Measurements from ENCODE around the gene AMOT. TPM values are rescaled to one million over a fixed set of nuclear protein-coding genes. Genes with fewer than 3 reads are reported as not detected.

AMOT gene
- total RNA-seq, 1 donor from 2014 or later, result 12.6 TPM

GRCh38 chrX:112841820-112842157 is 1.2 kb upstream of the AMOT start:
- FAIRE-seq, result no peak
- no peak for DNase-seq (ENCODE audit: low spot score in 2 of 2)

GRCh38 chrX:112841114-112841819 is 636 bp upstream of the AMOT start:
- FAIRE-seq (no peak), DNase-seq (ENCODE audit: low spot score in 2 of 2) (peak; percentile 77 to 78)

- DNase-seq (ENCODE audit: low spot score in 2 of 2) (no peak), FAIRE-seq (no peak)
Observed at GRCh38 chrX:112839856-112840255, 775 bp downstream of the AMOT start.

GRCh38 chrX:112837531-112837930 is 3.1 kb downstream of the AMOT start:
- no peak for FAIRE-seq

DNA sequence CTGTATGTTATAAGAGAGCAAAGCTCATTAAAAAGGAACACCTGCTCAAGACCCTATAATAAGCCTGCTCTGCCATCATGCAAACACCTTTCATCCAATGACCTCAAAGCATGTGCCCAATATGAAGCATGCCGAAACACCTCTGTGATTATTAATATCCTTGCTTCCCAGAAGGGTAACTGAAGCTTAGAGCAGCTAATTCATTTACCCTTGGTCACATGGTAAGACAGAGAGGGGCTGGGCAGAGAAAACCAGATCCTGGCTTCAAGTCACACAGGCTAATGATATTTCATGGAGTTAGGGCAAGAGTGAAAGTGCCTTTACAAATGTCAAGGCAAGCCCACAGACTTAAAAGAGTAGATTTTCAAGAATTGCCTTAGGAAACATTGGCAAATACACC is 5.6 kb downstream of the AMOT start:
- FAIRE-seq (no peak), DNase-seq (ENCODE audit: low spot score in 2 of 2) (no peak)

More at GRCh38 chrX:112837531-112837930, 3.1 kb downstream of the AMOT start:
- no peak for DNase-seq (ENCODE audit: low spot score in 2 of 2)

- FAIRE-seq (no peak), DNase-seq (ENCODE audit: low spot score in 2 of 2) (no peak)
Observed at GRCh38 chrX:112834031-112834845, 6.4 kb downstream of the AMOT start.

DNA sequence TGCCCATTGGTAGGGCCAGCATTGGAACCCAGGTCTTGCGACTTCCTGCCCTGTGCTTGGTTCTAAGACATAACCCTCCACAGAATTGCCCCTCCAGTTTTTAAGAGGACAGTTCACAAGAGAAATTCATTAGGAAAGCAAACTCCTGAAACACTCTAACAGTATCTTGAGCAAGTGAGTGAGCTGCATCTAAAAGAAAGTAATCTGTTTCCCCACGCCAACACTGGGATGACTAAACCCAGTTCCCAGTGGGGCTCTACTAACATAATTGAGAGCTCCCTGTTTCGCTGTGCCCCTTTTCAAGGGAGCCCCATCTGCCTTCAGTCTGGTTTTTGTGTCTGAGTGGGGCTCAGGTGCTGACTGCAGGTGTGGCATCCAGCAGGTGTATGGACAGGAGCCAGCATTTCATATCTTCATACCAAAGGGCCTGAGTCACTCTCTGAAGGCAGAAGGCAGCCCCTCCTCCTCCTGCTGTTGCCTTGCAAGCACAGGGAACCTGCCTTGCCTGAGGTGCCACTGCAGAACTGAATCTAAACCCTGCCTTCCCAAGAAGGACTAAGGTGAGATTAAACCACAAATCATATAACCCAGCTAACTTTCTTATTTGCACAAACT is 8.0 kb downstream of the AMOT start:
- DNase-seq (ENCODE audit: low spot score in 2 of 2) (no peak), FAIRE-seq (no peak)

DNA sequence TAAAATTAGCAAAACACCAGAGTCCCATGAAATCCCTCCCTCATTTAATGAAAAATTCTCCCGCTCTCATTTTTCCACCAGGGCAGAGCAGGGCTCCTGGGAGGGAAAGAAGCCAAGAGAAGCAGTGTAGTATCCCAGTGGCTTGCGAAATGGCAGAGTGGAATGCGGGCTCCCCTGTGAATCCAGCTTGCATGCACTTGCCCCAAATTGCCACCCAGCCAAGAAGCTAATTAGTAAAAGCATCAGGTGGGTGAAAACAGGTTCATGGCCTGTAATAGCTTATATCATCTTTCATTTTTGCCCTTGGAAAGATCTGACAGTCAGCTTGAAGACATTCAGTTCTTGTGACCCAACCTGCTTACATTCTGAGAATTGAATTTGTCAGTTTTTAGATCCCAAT is 10.1 kb downstream of the AMOT start:
- FAIRE-seq (no peak), DNase-seq (ENCODE audit: low spot score in 2 of 2) (no peak)

DNA sequence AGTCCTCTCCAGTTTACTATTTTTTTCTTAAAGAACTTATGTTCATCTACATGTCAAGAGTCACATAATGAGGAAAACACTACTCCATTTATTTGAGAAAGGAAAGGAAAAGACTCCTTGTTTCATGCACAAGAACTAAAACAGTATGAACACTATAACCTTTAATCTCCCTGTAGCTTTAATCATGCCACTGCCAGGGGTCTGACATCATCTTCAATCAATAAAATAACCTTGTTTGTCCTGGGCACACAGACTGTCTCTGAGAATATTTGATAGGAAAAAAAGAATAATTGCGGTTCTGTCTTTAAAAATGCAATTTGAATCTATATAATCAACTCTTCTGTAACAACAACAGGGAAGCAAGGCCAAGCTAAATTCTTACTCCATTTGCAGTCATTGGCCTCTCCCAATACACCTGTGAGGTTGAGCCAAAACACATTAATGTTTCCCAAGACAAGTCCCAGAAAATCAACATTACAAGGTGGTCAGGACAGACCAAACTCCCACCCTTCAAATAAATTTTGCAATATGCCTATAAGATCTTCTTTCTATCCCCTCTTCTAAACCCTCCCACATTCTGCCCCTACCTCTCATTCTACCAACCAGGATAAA is 13.2 kb downstream of the AMOT start:
- no peak for DNase-seq (ENCODE audit: low spot score in 2 of 2)
- FAIRE-seq, result no peak

- DNase-seq (ENCODE audit: low spot score in 2 of 2), result no peak
- no peak for FAIRE-seq
Observed at GRCh38 chrX:112826023-112826422, 14.6 kb downstream of the AMOT start.

GRCh38 chrX:112822892-112823291 is 17.7 kb downstream of the AMOT start:
- DNase-seq (ENCODE audit: low spot score in 2 of 2) (no peak), FAIRE-seq (no peak)

DNA sequence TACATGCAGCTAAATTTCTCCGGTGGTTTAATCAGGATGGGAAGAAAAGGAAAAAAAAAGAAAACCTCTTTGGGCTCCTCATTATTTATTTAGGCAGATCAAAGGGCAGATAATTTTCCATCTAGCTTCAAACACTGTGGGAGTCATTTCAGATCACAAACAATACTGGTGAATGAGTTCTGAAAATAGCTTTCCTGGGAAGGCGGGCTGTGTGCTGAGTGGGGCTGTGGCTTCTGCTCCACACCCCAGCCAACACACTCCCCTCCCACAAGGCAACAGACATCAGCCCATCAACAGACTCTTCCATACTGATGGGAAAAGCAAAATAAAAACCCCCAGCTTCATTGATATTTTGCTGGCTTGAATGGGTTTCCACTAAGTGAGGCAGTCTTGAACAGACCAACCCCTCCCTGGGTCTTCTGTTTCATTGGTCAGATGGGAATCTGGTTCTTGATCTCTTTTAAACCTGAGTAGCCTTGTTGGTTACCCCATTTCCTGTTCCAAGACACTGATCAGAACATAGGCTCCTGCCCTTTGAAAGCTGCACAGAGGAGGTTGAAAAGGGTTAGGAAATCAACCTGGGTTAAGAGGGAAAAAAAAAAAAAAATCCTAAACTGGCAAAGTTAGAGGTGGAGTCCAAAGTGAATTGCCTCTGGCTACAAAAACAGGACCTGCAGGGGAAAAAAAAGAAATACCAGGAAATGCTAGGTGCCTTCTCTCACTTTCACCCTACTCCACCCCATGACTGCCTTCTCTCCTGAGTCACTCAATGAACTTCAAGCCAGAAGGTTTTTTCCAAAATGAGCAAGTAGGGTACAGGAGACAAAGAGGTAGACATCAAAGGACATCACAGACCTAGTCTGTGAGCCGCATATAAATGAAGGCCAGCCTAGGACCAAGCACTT is 20.0 kb downstream of the AMOT start:
- DNase-seq (ENCODE audit: low spot score in 2 of 2) (no peak), FAIRE-seq (no peak)

DNA sequence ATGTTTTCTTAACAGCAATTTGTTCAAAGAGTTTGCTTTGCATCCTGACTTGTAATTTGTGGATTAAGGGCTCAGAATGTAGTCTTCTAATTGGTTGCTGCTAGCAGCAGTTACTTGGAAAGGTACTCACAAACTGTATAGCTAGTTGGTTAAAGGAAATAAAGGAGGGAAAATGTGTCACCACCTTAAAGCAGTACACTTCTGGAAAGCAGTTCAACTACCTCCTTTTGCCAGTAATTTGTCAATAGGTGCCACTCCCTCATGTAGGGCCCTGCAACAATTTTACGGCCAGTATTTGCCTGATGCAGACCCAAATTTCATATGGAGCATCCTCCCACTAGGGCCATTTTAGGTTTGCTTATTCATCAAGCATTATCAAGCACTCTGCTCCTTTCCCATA is 20.8 kb downstream of the AMOT start:
- no peak for FAIRE-seq
- DNase-seq (ENCODE audit: low spot score in 2 of 2), result no peak

DNA sequence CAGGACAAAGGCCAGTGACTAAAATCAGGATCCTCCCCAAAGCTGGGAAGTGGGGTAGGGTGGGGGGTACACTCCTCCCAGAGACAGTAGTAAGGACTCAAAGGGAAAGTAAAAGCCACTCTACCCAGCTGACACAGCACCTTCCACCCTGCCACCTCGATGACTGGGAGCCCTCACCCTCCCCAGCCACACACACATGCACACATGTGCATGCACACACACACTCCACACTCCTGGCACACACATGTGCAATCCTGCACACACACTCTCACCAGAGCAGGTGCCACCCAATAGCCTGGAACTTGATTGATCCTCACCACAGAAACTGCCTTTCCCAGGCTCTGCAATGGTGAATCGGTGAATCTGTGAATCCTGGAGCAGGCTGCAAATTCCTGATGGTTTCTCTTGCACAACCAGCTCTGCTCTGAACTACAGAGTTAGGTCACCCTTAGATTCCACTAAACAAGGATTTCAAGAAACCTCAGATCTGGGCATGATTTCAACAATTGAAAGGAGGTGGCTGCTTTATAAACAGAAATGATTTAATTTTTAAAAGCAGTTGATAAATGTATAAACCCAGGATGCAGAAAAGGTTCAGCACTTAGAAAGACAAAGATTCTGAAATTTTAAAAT is 21.5 kb downstream of the AMOT start:
- FAIRE-seq, result no peak
- DNase-seq (ENCODE audit: low spot score in 2 of 2), result no peak

GRCh38 chrX:112818114-112819007 is 22.3 kb downstream of the AMOT start:
- FAIRE-seq (no peak), DNase-seq (ENCODE audit: low spot score in 2 of 2) (no peak)

DNA sequence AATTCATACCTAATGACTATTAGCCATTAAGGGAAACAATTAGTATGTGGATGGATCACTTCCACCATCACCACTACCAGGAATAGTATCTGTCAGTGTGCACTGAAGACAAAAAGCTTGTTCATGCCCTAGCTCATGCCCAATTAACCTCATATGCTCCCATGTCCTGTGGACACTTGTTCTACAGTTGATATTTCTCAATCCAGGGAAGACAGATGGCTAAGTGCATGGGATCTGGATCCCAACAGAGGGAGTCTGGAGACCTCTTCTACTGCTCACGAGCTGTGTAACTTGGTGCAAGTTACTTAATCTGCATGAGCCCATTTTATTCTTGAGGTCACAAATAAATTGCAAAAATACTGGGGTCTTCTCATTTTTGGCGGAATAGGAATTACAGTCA is 23.7 kb downstream of the AMOT start:
- DNase-seq (ENCODE audit: low spot score in 2 of 2), result no peak
- no peak for FAIRE-seq

DNA sequence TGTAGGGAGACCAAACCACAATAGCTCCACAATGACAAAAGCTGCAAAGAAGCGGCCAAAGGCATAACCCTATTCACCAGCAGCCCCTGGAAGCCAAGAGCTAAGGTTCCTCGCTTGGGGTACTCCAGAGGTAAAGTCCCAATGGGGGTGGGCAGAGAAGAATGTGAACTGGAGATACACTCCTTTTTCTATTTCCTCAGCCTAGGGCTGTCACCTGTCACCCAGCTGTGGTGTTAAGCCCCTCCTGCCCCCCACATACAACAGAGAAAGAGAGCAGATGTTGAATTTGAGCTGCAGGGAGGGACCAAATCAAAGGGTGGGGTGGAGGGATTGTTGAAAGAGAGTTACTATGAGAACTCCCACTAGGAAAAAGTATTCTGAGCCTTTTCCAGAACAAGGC is 26.1 kb downstream of the AMOT start:
- FAIRE-seq (no peak), DNase-seq (ENCODE audit: low spot score in 2 of 2) (no peak)

GRCh38 chrX:112812741-112813140 is 27.9 kb downstream of the AMOT start:
- DNase-seq (ENCODE audit: low spot score in 2 of 2) (no peak), FAIRE-seq (no peak)
